DND-41 (cell line): Measurements from ENCODE around the gene SH2B3.

Experiments used
- CTCF ChIP-seq: IDR thresholded peaks from 2 replicates; pipeline ENCODE4 v1.5.1; 2012; ENCODE audit warnings: borderline replicate concordance, low read length, moderate library complexity, mild to moderate bottlenecking; ENCODE audit not compliant: poor library complexity, severe bottlenecking; ENCODE audit errors: extremely low read depth
- EZH2 ChIP-seq: IDR thresholded peaks from 3 replicates; pipeline ENCODE4 v1.6.1; 2012; ENCODE audit warnings: borderline replicate concordance, low read depth, mild to moderate bottlenecking, moderate library complexity, low read length, inconsistent platforms; ENCODE audit not compliant: severe bottlenecking

GRCh38 chr12:111366075-111366474 is 39.6 kb upstream of the SH2B3 start:
- TF ChIP-seq EZH2 = no peak
- no peak for TF ChIP-seq CTCF
